IMR-90 (cell line): ENCODE data around the gene FAM89B. TPM values are rescaled to one million over a fixed set of nuclear protein-coding genes. Genes with fewer than 3 reads are reported as not detected.

Experiments
- ATAC-seq: fragments of 200-7000 bp; cut with Tn5 transposase; 2 replicates; pipeline ENCODE4 v1.9.1; 2020; ENCODE audit warnings: low read depth, mild to moderate bottlenecking, moderate library complexity
- Bru-seq: library from RNA; stranded (reverse); fragments of 400-500 nt; gene quantifications from one replicate; lab custom pipeline; 2021; lab: Mats Ljungman, UMichigan
- BruChase-seq, 2 experiments: library from RNA; stranded (reverse); fragments of 400-500 nt; gene quantifications; one replicate each; lab custom pipeline; 2021; lab: Mats Ljungman, UMichigan
- BruUV-seq: library from RNA; stranded (reverse); fragments of 400-500 nt; replicated peaks from 2 replicates; lab custom pipeline; 2021; lab: Mats Ljungman, UMichigan
- CTCF ChIA-PET: fragments of 300-600 bp; formaldehyde crosslinking; extraction: SDS; loops from one replicate; lab custom pipeline; 2021; ENCODE audit warnings: antibody characterized with exemption; lab: Yijun Ruan, JAX
- POLR2A ChIA-PET: fragments of 300-600 bp; sonication (Branson Sonifier 250); formaldehyde crosslinking; loops from one replicate; lab custom pipeline; 2022; ENCODE audit warnings: antibody characterized with exemption; ENCODE audit not compliant: unreplicated experiment; lab: Charles Lee
- DNase-seq: peaks from one replicate; pipeline ENCODE4 v3.0.0; 2013
- H2AFZ ChIP-seq: replicated peaks from 2 replicates; pipeline ENCODE3; 2013; ENCODE audit warnings: low read length, mild to moderate bottlenecking; ENCODE audit not compliant: poor library complexity
- H2AK5ac ChIP-seq: 2 replicates; pipeline ENCODE4 v1.6.1; 2013; ENCODE audit warnings: low read depth, low read length, inconsistent platforms
- H2AK9ac ChIP-seq: replicated peaks from 2 replicates; pipeline ENCODE3; 2013; ENCODE audit warnings: mild to moderate bottlenecking, low read depth, low read length, moderate library complexity; ENCODE audit not compliant: poor library complexity
- H2BK120ac ChIP-seq: 2 replicates; pipeline ENCODE4 v1.6.1; 2013; ENCODE audit warnings: low read depth, low read length, inconsistent platforms
- H2BK15ac ChIP-seq: 3 replicates; pipeline ENCODE4 v1.6.1; 2013; ENCODE audit warnings: low read depth, low read length, inconsistent platforms
- H2BK20ac ChIP-seq: 2 replicates; pipeline ENCODE4 v1.6.1; 2013; ENCODE audit warnings: low read depth, mild to moderate bottlenecking, inconsistent platforms, low read length, moderate library complexity
- H2BK5ac ChIP-seq: 2 replicates; pipeline ENCODE4 v1.6.1; 2013; ENCODE audit warnings: mild to moderate bottlenecking, low read depth, low read length, inconsistent platforms; ENCODE audit not compliant: poor library complexity, severe bottlenecking
- H3K14ac ChIP-seq: replicated peaks from 2 replicates; pipeline ENCODE4 v1.6.1; 2013; ENCODE audit warnings: low read depth, low read length, inconsistent platforms
- H3K18ac ChIP-seq: 2 replicates; pipeline ENCODE4 v1.6.1; 2013; ENCODE audit warnings: low read depth, low read length, control low read depth
- H3K23ac ChIP-seq: 2 replicates; pipeline ENCODE4 v1.6.1; 2013; ENCODE audit warnings: low read depth, low read length, inconsistent platforms
- H3K27ac ChIP-seq: 2 replicates; pipeline ENCODE4 v1.5.1; 2013; ENCODE audit warnings: mild to moderate bottlenecking, control low read depth, low read length; ENCODE audit not compliant: insufficient read depth
- H3K27me3 ChIP-seq: 2 replicates; pipeline ENCODE4 v1.6.1; 2013; ENCODE audit warnings: low read length; ENCODE audit not compliant: control insufficient read depth, insufficient read depth
- H3K36me3 ChIP-seq: 2 replicates; pipeline ENCODE4 v1.6.1; 2013; ENCODE audit warnings: low read length, mixed read lengths; ENCODE audit not compliant: control insufficient read depth, insufficient read depth
- H3K4ac ChIP-seq: 2 replicates; pipeline ENCODE4 v1.6.1; 2013; ENCODE audit warnings: low read depth, low read length, inconsistent platforms
- H3K4me1 ChIP-seq: 2 replicates; pipeline ENCODE4 v1.6.1; 2013; ENCODE audit warnings: low read length, mixed read lengths; ENCODE audit not compliant: control insufficient read depth, insufficient read depth
- H3K4me2 ChIP-seq: 2 replicates; pipeline ENCODE4 v1.6.1; 2013; ENCODE audit warnings: low read depth, mild to moderate bottlenecking, control low read depth, low read length, moderate library complexity
- H3K4me3 ChIP-seq: 2 replicates; pipeline ENCODE4 v1.5.1; 2013; ENCODE audit warnings: low read depth, mild to moderate bottlenecking, control low read depth, low read length, moderate library complexity; ENCODE audit not compliant: insufficient read depth
- H3K56ac ChIP-seq: 2 replicates; pipeline ENCODE4 v1.6.1; 2013; ENCODE audit warnings: low read length, inconsistent platforms; ENCODE audit not compliant: insufficient read depth; ENCODE audit errors: extremely low read depth
- H3K79me1 ChIP-seq, 2 experiments: 2 replicates each; pipeline ENCODE4 v1.6.1; 2013; ENCODE audit warnings: low read length in 2 of 2, inconsistent platforms in 1 of 2, low read depth in 1 of 2
- H3K9ac ChIP-seq: 2 replicates; pipeline ENCODE4 v1.6.1; 2013; ENCODE audit warnings: low read depth, low read length, control low read depth
- H3K9me1 ChIP-seq: 2 replicates; pipeline ENCODE4 v1.6.1; 2013; ENCODE audit warnings: low read length, inconsistent platforms; ENCODE audit not compliant: insufficient read depth
- H3K9me3 ChIP-seq: 2 replicates; pipeline ENCODE4 v1.6.1; 2013; ENCODE audit warnings: low read length; ENCODE audit not compliant: control insufficient read depth, insufficient read depth
- H4K20me1 ChIP-seq: 2 replicates; pipeline ENCODE4 v1.6.1; 2013; ENCODE audit warnings: low read length, inconsistent platforms; ENCODE audit not compliant: insufficient read depth
- H4K5ac ChIP-seq: 2 replicates; pipeline ENCODE4 v1.6.1; 2013; ENCODE audit warnings: mild to moderate bottlenecking, low read depth, low read length, control low read depth
- H4K8ac ChIP-seq, 2 experiments: 2 replicates each; pipeline ENCODE4 v1.6.1; 2013; ENCODE audit warnings: low read depth in 2 of 2, low read length in 2 of 2, control low read depth in 1 of 2, inconsistent platforms in 1 of 2
- H4K91ac ChIP-seq: 2 replicates; pipeline ENCODE4 v1.6.1; 2013; ENCODE audit warnings: low read depth, low read length, inconsistent platforms; ENCODE audit not compliant: insufficient read depth
- CEBPB ChIP-seq: IDR thresholded peaks from 2 replicates; pipeline ENCODE4 v1.6.1; 2012; ENCODE audit warnings: low read depth, low read length, improper control_type of control experiment
- CHD1 ChIP-seq: IDR thresholded peaks from 2 replicates; pipeline ENCODE4 v1.6.1; 2012; ENCODE audit warnings: low read depth, low read length, improper control_type of control experiment
- FOS ChIP-seq: fragments of 150-350 bp; IDR thresholded peaks from 2 replicates; pipeline ENCODE4 v1.6.1; 2016; ENCODE audit warnings: low read depth, low read length
- MAFK ChIP-seq: IDR thresholded peaks from 2 replicates; pipeline ENCODE4 v1.6.1; 2012; ENCODE audit warnings: low read depth, low read length, improper control_type of control experiment
- MXI1 ChIP-seq: IDR thresholded peaks from 2 replicates; pipeline ENCODE4 v1.6.1; 2012; ENCODE audit warnings: low read depth, mild to moderate bottlenecking, low read length, moderate library complexity, borderline replicate concordance
- NFE2L2 ChIP-seq: fragments of 150-350 bp; IDR thresholded peaks from 2 replicates; pipeline ENCODE4 v1.6.1; 2016; ENCODE audit warnings: low read depth, mild to moderate bottlenecking, low read length
- POLR2A ChIP-seq: IDR thresholded peaks from 2 replicates; pipeline ENCODE4 v1.6.1; 2012; ENCODE audit warnings: mild to moderate bottlenecking, low read depth, low read length
- RFX5 ChIP-seq: IDR thresholded peaks from 2 replicates; pipeline ENCODE4 v1.8.0; 2012; ENCODE audit warnings: low read depth, mild to moderate bottlenecking, low read length, moderate library complexity
- WGBS, 2 experiments: methylation state at CpG; one replicate each; pipeline versions ENCODE4 v1.1.5 to v1.1.7; 2013; ENCODE audit warnings: missing lambda C conversion rate in 2 of 2; ENCODE audit not compliant: insufficient read length in 1 of 2; ENCODE audit errors: extremely low coverage in 2 of 2; 5-methylcytosine and 5-hydroxymethylcytosine counted together
- dilution Hi-C: fragments of 300-500 bp; cut with HindIII; formaldehyde crosslinking; loops from one replicate; pipeline ENCODE4 v1.14.3; 2018; ENCODE audit warnings: low sequenced_read_pairs; ENCODE audit not compliant: unreplicated experiment
- in situ Hi-C: fragments of 300-500 bp; cut with MboI; formaldehyde crosslinking; loops from 3 replicates; pipeline ENCODE4 v1.14.3; 2019; ENCODE audit warnings: low sequenced_read_pairs, inconsistent platforms, mixed read lengths
- intact Hi-C: fragments of 100-400 bp; cut with micrococcal nuclease; formaldehyde crosslinking; loops from 2 replicates; pipeline ENCODE4 v1.10.0; 2022
- long read RNA-seq: library from polyadenylated mRNA; unstranded; transcript quantifications from one replicate; pipeline ENCODE4 v2.0.0, GENCODE V29; 2021; ENCODE audit not compliant: unreplicated experiment
- polyA plus RNA-seq, 3 experiments: library from polyadenylated mRNA; depleted of rRNA; stranded (reverse); fragments of >200 nt; gene quantifications; 2 replicates each; pipeline ENCODE4 v1.2.3, GENCODE V29; 2012; ENCODE audit warnings: low replicate concordance in 1 of 3
- total RNA-seq: library from RNA; depleted of rRNA; stranded (reverse); fragments of >200 nt; gene quantifications from 2 replicates; pipeline ENCODE4 v1.2.3, GENCODE V29; 2012; rRNA removed
- TF ChIP-seq, protein P1 (sequence below): fragments of 150-350 bp; IDR thresholded peaks from 2 replicates; pipeline ENCODE4 v1.6.1; 2016; ENCODE audit warnings: low read depth, mild to moderate bottlenecking, low read length, moderate library complexity, borderline replicate concordance
- TF ChIP-seq, protein P2 (sequence below): fragments of 150-350 bp; IDR thresholded peaks from 2 replicates; pipeline ENCODE4 v1.6.1; 2017; ENCODE audit warnings: mild to moderate bottlenecking, antibody characterized with exemption, low read length, low read depth
- TF ChIP-seq, protein P3 (sequence below): conservative IDR thresholded peaks from 2 replicates; pipeline ENCODE4 v1.5.1; 2012; ENCODE audit warnings: mild to moderate bottlenecking, low read depth, low read length, improper control_type of control experiment

The FAM89B gene
- 12.0 and 14.2 TPM in 2 replicates for total RNA-seq
- 65.5 and 86.6 TPM in 2 replicates for polyA plus RNA-seq (2012; rRNA removed)
- 20.7 and 84.1 TPM in 2 replicates for polyA plus RNA-seq (2012; cell fraction: cytosol; rRNA removed)
- 26.4 and 80.1 TPM in 2 replicates for polyA plus RNA-seq (2012; cell fraction: nucleus; rRNA removed; ENCODE audit: low replicate concordance)
- percentile 54 among the genes with signal in this experiment for Bru-seq, nascent RNA
- percentile 68 among the genes with signal in this experiment for BruChase-seq, experiment 1, labeled RNA remaining after a 6-hour chase
- percentile 60 among the genes with signal in this experiment for BruChase-seq, experiment 2, labeled RNA remaining after a 2-hour chase
- long read RNA-seq, transcript FAM89B-202 (2 exons, 1,337 nt): minor isoform, 16 of 73 reads
- long read RNA-seq, transcript FAM89B-203 (2 exons, 1,263 nt): major isoform, 41 of 73 reads
- long read RNA-seq, partial matches to known transcripts: 0 of 73 reads
- long read RNA-seq, other reads (novel, unspliced or antisense): 12 of 73 reads

DNA sequence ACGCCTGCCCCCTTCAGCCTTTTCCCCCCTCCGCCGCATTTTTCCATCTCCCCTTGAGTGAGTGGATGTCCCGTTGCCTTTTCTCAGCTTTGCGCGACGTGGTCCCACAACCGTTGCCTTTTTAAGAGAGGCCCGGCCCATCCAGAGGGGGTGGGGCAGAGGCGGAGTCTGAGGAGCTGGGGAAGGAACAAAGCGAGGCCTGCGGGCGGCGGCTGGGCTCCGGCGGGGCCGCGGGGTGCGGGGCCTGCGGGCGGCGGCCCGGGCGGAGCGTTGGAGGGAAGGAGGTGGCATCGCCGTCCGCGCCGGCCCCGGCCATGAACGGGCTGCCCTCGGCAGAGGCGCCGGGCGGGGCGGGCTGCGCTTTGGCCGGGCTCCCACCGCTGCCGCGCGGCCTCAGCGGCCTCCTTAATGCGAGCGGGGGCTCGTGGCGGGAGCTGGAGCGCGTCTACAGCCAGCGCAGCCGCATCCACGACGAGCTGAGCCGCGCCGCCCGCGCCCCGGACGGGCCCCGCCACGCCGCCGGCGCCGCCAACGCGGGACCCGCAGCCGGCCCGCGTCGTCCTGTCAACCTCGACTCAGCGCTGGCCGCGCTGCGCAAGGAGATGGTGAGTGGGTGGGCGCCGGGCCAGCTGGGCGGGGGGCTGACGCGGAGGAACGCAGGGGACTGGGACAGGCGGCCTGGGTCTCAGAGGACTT is at the start of gene FAM89B:
Gene FAM89B (plus strand): TSS at position 183 of the 696 bp plus-strand sequence. CDS start 132 bp downstream, at position 315.
- ChIA-PET CTCF (interaction anchor here (1.0 to 2.6 kb wide), 2 partner anchors 14 to 32 kb away, joined by 4 to 15 read pairs; partner anchors contain the start of gene LTBP3), POLR2A (interaction anchor here (0.6 to 1.1 kb wide), 4 partner anchors 73 to 794 kb away, joined by 3 to 9 read pairs (median 4); partner anchors contain the start of genes NEAT1 and SF1)
- DNase-seq (peak; percentile 77), ATAC-seq (peak; percentile 41)
- intact Hi-C loops: loop anchor here (5.0 kb wide), 2 partner anchors 35 to 190 kb away; partner anchors contain the start of gene SLC25A45
- dilution Hi-C loops: no loop called here
- 0 out of 2 replicates have a peak within 1 kb of the TSS, but pooled peaks have one; percentile 51 for H4K91ac ChIP-seq
- no peak within 1 kb of the TSS for H3K18ac ChIP-seq
- peak within 1 kb of the TSS; percentile 37; the same call in 1 of the 2 replicates for H3K56ac ChIP-seq
- peak within 1 kb of the TSS; percentile 93 for H3K4me2 ChIP-seq
- peaks cover 28% of the 10 kb centered on the region for H4K20me1 ChIP-seq
- peak within 1 kb of the TSS; percentile 96 for H2AK9ac ChIP-seq
- H3K27me3 ChIP-seq: no peaks in the 10 kb centered on the region
- no peak within 1 kb of the TSS; a peak in 1 of 4 replicates for H4K8ac ChIP-seq
- H2AFZ ChIP-seq: peak within 1 kb of the TSS; percentile 86
- H3K9me1 ChIP-seq: peaks cover 13% of the 10 kb centered on the region
- peak within 1 kb of the TSS; percentile 73 for H2BK5ac ChIP-seq
- H3K27ac ChIP-seq: peak within 1 kb of the TSS; percentile 57
- peaks cover 29 to 73% of the 10 kb centered on the region in 2 experiments for H3K79me1 ChIP-seq
- H3K36me3 ChIP-seq: peaks cover 4% of the 10 kb centered on the region; the same call in 1 of the 2 replicates
- H2BK15ac ChIP-seq: no peak within 1 kb of the TSS
- in situ Hi-C loops: no loop called here
- H2BK20ac ChIP-seq: no peak within 1 kb of the TSS
- peak within 1 kb of the TSS; percentile 79 for H3K9ac ChIP-seq
- 0 out of 2 replicates have a peak within 1 kb of the TSS, but pooled peaks have one; percentile 8 for H2BK120ac ChIP-seq
- H4K5ac ChIP-seq: peak within 1 kb of the TSS; percentile 27; the same call in 1 of the 2 replicates
- H3K4me3 ChIP-seq: peak within 1 kb of the TSS; percentile 75
- no peaks in the 10 kb centered on the region for H3K9me3 ChIP-seq
- peak within 1 kb of the TSS; percentile 97; the same call in 1 of the 2 replicates for H2AK5ac ChIP-seq
- peak within 1 kb of the TSS; percentile 14; the same call in 1 of the 2 replicates for H3K14ac ChIP-seq
- H3K4ac ChIP-seq: peak within 1 kb of the TSS; percentile 88
- H3K4me1 ChIP-seq: peaks cover 35% of the 10 kb centered on the region
- 0% methylated on average over 43 of the region's 86 CpGs; no CpG with 5 or more reads in 1 of the 2 experiments for WGBS, 2 experiments
- BruUV-seq: no TSS peak
- peak within 1 kb of the TSS; percentile 78; the same call in 1 of the 2 replicates for H3K23ac ChIP-seq
- TF ChIP-seq, protein P1, sequence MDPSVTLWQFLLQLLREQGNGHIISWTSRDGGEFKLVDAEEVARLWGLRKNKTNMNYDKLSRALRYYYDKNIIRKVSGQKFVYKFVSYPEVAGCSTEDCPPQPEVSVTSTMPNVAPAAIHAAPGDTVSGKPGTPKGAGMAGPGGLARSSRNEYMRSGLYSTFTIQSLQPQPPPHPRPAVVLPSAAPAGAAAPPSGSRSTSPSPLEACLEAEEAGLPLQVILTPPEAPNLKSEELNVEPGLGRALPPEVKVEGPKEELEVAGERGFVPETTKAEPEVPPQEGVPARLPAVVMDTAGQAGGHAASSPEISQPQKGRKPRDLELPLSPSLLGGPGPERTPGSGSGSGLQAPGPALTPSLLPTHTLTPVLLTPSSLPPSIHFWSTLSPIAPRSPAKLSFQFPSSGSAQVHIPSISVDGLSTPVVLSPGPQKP: no peak
- TF ChIP-seq RFX5 (no peak), MXI1 (peak; percentile 64), CHD1 (no peak), FOS (no peak), NFE2L2 (no peak), POLR2A (peak; percentile 63), MAFK (no peak), CEBPB (no peak)
- TF ChIP-seq, protein P2, sequence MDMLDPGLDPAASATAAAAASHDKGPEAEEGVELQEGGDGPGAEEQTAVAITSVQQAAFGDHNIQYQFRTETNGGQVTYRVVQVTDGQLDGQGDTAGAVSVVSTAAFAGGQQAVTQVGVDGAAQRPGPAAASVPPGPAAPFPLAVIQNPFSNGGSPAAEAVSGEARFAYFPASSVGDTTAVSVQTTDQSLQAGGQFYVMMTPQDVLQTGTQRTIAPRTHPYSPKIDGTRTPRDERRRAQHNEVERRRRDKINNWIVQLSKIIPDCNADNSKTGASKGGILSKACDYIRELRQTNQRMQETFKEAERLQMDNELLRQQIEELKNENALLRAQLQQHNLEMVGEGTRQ: no peak
- TF ChIP-seq, protein P3, sequence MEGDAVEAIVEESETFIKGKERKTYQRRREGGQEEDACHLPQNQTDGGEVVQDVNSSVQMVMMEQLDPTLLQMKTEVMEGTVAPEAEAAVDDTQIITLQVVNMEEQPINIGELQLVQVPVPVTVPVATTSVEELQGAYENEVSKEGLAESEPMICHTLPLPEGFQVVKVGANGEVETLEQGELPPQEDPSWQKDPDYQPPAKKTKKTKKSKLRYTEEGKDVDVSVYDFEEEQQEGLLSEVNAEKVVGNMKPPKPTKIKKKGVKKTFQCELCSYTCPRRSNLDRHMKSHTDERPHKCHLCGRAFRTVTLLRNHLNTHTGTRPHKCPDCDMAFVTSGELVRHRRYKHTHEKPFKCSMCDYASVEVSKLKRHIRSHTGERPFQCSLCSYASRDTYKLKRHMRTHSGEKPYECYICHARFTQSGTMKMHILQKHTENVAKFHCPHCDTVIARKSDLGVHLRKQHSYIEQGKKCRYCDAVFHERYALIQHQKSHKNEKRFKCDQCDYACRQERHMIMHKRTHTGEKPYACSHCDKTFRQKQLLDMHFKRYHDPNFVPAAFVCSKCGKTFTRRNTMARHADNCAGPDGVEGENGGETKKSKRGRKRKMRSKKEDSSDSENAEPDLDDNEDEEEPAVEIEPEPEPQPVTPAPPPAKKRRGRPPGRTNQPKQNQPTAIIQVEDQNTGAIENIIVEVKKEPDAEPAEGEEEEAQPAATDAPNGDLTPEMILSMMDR: no peak
